ENCODE measurements around the gene AFG3L2. TPM values are rescaled to one million over a fixed set of nuclear protein-coding genes. Genes with fewer than 3 reads are reported as not detected.

AFG3L2 gene
- total and polyA plus RNA-seq, 2 experiments from 2014 or later: 44.1 to 60.8 TPM

GRCh38 chr18:12288403-12288755 lies 88.6 kb downstream of the AFG3L2 start:
- Histone ChIP-seq H3K9me2 (replicated peaks; ENCODE audit: insufficient read depth) (no peaks in the 10 kb centered on the region), H2AFZ (peak overlapping the region; percentile 62), H3K27me3 (peaks cover 11% of the 10 kb centered on the region), H4K20me1 (ENCODE audit: insufficient read depth, poor library complexity, severe bottlenecking) (no peaks in the 10 kb centered on the region), H3K4me1 (ENCODE audit: insufficient read depth) (peaks cover 14% of the 10 kb centered on the region), H3K9me3 (ENCODE audit: low read depth) (no peaks in the 10 kb centered on the region), H3K36me3 (replicated peaks; ENCODE audit: insufficient read depth, low read depth) (no peaks in the 10 kb centered on the region), H3K4me3 (peak overlapping the region; percentile 47), H3K79me2 (no peaks in the 10 kb centered on the region), H3K27ac (no peak overlapping the region), H3K4me2 (peak overlapping the region; percentile 92)
- WGBS (ENCODE audit: low lambda C conversion rate, missing lambda C conversion rate): 8% methylated on average over 10 of the region's 10 CpGs
- no peak for DNase-seq (ENCODE audit: low spot score)
- TF ChIP-seq, protein P1, sequence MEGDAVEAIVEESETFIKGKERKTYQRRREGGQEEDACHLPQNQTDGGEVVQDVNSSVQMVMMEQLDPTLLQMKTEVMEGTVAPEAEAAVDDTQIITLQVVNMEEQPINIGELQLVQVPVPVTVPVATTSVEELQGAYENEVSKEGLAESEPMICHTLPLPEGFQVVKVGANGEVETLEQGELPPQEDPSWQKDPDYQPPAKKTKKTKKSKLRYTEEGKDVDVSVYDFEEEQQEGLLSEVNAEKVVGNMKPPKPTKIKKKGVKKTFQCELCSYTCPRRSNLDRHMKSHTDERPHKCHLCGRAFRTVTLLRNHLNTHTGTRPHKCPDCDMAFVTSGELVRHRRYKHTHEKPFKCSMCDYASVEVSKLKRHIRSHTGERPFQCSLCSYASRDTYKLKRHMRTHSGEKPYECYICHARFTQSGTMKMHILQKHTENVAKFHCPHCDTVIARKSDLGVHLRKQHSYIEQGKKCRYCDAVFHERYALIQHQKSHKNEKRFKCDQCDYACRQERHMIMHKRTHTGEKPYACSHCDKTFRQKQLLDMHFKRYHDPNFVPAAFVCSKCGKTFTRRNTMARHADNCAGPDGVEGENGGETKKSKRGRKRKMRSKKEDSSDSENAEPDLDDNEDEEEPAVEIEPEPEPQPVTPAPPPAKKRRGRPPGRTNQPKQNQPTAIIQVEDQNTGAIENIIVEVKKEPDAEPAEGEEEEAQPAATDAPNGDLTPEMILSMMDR (IDR thresholded peaks at IDR 0.05; ENCODE audit: poor library complexity): no peak
- no peak for TF ChIP-seq EZH2phosphoT487 (IDR thresholded peaks at IDR 0.05; ENCODE audit: low read depth, severe bottlenecking, unreplicated experiment)
- no peak for TF ChIP-seq EZH2 (IDR thresholded peaks at IDR 0.05; ENCODE audit: borderline replicate concordance)

DNA sequence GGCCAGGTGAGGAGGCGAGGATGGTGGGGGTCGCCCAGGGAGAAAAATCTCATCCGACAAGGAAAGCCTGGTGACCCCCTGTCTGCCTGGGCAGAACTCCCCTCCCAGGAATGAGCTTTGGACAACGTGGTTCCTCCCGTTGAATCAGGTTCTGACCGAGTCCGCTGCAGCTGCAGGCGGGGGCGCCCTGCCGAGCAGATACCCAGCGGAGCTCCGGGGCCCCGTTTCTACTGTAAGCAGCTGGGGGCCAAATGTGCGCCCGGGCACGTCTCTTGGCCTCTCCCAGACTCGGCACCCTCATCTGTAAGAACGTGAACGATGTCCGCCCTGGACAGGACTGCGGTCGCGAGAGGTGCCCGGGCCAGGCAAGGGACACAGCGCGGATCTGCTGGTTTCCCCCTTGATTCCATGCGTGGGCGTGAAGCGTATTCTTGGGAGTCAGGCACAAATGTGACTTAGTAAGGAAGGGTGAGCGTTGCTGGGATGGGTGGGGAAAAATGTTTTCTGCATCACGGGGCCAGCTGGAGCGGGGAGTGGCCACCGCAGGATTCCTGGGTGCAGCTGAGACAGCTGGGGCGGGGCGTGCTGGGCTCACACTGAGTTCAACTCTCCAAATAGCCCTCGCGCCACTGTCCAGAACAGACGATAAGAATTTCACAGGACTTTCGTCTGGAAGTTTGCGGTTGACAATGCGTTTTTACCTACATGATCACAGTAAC lies 89.2 kb downstream of the AFG3L2 start:
- Histone ChIP-seq H2AFZ (peak overlapping the region; percentile 62), H3K79me2 (no peaks in the 10 kb centered on the region), H4K20me1 (ENCODE audit: insufficient read depth, poor library complexity, severe bottlenecking) (no peaks in the 10 kb centered on the region), H3K9me2 (replicated peaks; ENCODE audit: insufficient read depth) (no peaks in the 10 kb centered on the region), H3K27me3 (peaks cover 11% of the 10 kb centered on the region), H3K27ac (peak overlapping the region; percentile 46), H3K4me1 (ENCODE audit: insufficient read depth) (peaks cover 14% of the 10 kb centered on the region), H3K36me3 (replicated peaks; ENCODE audit: insufficient read depth, low read depth) (no peaks in the 10 kb centered on the region), H3K4me3 (peak overlapping the region; percentile 47), H3K4me2 (peak overlapping the region; percentile 92), H3K9me3 (ENCODE audit: low read depth) (no peaks in the 10 kb centered on the region)
- peak; percentile 84 for DNase-seq (ENCODE audit: low spot score)
- 2% methylated on average over 33 of the region's 41 CpGs for WGBS (ENCODE audit: low lambda C conversion rate, missing lambda C conversion rate)
- no peak for TF ChIP-seq EZH2phosphoT487 (IDR thresholded peaks at IDR 0.05; ENCODE audit: low read depth, severe bottlenecking, unreplicated experiment)
- no peak for TF ChIP-seq EZH2 (IDR thresholded peaks at IDR 0.05; ENCODE audit: borderline replicate concordance)
- TF ChIP-seq, protein P1 (IDR thresholded peaks at IDR 0.05; ENCODE audit: poor library complexity): no peak

- Histone ChIP-seq H3K79me2 (no peaks in the 10 kb centered on the region), H3K9me2 (replicated peaks; ENCODE audit: insufficient read depth) (no peaks in the 10 kb centered on the region), H3K27me3 (peaks cover 11% of the 10 kb centered on the region), H3K4me1 (ENCODE audit: insufficient read depth) (peaks cover 14% of the 10 kb centered on the region), H3K27ac (no peak overlapping the region), H3K36me3 (replicated peaks; ENCODE audit: insufficient read depth, low read depth) (no peaks in the 10 kb centered on the region), H3K9me3 (ENCODE audit: low read depth) (no peaks in the 10 kb centered on the region), H3K4me3 (peak overlapping the region; percentile 47), H4K20me1 (ENCODE audit: insufficient read depth, poor library complexity, severe bottlenecking) (no peaks in the 10 kb centered on the region), H3K4me2 (peak overlapping the region; percentile 92), H2AFZ (peak overlapping the region; percentile 62)
- 17% methylated on average over 24 of the region's 37 CpGs for WGBS (ENCODE audit: low lambda C conversion rate, missing lambda C conversion rate)
- TF ChIP-seq, protein P1 (IDR thresholded peaks at IDR 0.05; ENCODE audit: poor library complexity): no peak
- TF ChIP-seq EZH2phosphoT487 (IDR thresholded peaks at IDR 0.05; ENCODE audit: low read depth, severe bottlenecking, unreplicated experiment): no peak
- TF ChIP-seq EZH2 (IDR thresholded peaks at IDR 0.05; ENCODE audit: borderline replicate concordance): no peak
- peak; percentile 49 for DNase-seq (ENCODE audit: low spot score)
These were observed 89.8 kb downstream of the AFG3L2 start for GRCh38 chr18:12287131-12287681.
